ENCODE measurements around the gene ATG4B. TPM values are rescaled to one million over a fixed set of nuclear protein-coding genes. Genes with fewer than 3 reads are reported as not detected.

The ATG4B gene
- total RNA-seq, 1 donor from 2014 or later, result 120 TPM

GRCh38 chr2:241680827-241681599 lies 43.5 kb downstream of the ATG4B start:
- Histone ChIP-seq H3K4me3 (ENCODE audit: low read depth, low read length) (no peak overlapping the region), H3K27me3 (ENCODE audit: control insufficient read depth, insufficient read depth, low read length) (no peaks in the 10 kb centered on the region), H3K36me3 (ENCODE audit: control insufficient read depth, insufficient read depth, low read length) (peaks cover 7% of the 10 kb centered on the region)
- no peak for TF ChIP-seq CTCF (IDR thresholded peaks at IDR 0.05; ENCODE audit: insufficient read depth, low read length, poor library complexity, severe bottlenecking)
- DNase-seq (ENCODE audit: low read depth), result peak; percentile 93

DNA sequence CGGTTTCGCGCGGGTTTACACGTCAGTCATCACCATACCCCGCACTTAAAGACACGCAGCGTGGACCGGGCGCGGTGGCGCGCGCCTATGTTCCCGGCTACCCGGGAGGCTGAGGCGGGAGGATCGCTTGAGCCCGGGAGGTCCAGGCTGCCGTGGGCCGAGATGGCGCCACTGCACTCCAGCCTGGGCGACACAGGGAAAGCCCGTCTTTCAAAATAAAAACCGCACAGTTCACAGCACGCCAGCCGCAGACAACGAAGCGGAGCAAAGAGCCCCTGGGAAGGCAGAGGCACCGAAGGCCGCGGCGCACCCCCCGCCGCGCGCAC lies 48.8 kb downstream of the ATG4B start:
- DNase-seq (ENCODE audit: low read depth), result no peak
- Histone ChIP-seq H3K36me3 (ENCODE audit: control insufficient read depth, insufficient read depth, low read length) (no peaks in the 10 kb centered on the region), H3K4me3 (ENCODE audit: low read depth, low read length) (peak overlapping the region; percentile 70), H3K27me3 (ENCODE audit: control insufficient read depth, insufficient read depth, low read length) (no peaks in the 10 kb centered on the region)
- no peak for TF ChIP-seq CTCF (IDR thresholded peaks at IDR 0.05; ENCODE audit: insufficient read depth, low read length, poor library complexity, severe bottlenecking)

GRCh38 chr2:241686650-241687425 lies 49.3 kb downstream of the ATG4B start, which contains the start of gene DTYMK:
TSS of gene DTYMK (minus strand) at chr2:241686815. CDS start at chr2:241686783, 32 bp downstream.
- DNase-seq (ENCODE audit: low read depth), result peak; percentile 74
- Histone ChIP-seq H3K36me3 (ENCODE audit: control insufficient read depth, insufficient read depth, low read length) (no peaks in the 10 kb centered on the region), H3K27me3 (ENCODE audit: control insufficient read depth, insufficient read depth, low read length) (no peaks in the 10 kb centered on the region), H3K4me3 (ENCODE audit: low read depth, low read length) (peak within 1 kb of the TSS; percentile 70)
- no peak for TF ChIP-seq CTCF (IDR thresholded peaks at IDR 0.05; ENCODE audit: insufficient read depth, low read length, poor library complexity, severe bottlenecking)

DNA sequence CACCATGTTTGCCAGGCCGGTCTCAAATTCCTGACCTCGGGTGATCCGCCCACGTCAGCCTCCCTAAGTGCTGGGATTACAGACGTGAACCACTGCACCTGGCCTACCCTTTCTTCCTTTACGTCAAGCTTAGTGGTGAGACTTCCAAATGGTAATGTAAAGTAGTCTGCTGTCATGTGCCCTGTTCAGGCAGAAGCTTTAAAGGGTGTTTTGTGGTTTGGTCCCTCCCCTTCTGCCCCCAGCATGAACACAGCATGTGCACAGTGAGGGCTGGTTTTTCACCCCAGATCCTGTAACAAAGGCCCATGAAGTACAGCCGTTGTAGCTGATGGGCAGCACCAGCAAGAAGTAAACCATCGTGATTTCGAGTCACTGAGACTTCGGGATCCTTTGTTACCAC lies 51.8 kb downstream of the ATG4B start:
- DNase-seq (ENCODE audit: low read depth), result no peak
- no peak for TF ChIP-seq CTCF (IDR thresholded peaks at IDR 0.05; ENCODE audit: insufficient read depth, low read length, poor library complexity, severe bottlenecking)
- no peak overlapping the region for H3K4me3 ChIP-seq (ENCODE audit: low read depth, low read length)
- no peaks in the 10 kb centered on the region for H3K27me3 ChIP-seq (ENCODE audit: control insufficient read depth, insufficient read depth, low read length)
- H3K36me3 ChIP-seq (ENCODE audit: control insufficient read depth, insufficient read depth, low read length), result no peaks in the 10 kb centered on the region

DNA sequence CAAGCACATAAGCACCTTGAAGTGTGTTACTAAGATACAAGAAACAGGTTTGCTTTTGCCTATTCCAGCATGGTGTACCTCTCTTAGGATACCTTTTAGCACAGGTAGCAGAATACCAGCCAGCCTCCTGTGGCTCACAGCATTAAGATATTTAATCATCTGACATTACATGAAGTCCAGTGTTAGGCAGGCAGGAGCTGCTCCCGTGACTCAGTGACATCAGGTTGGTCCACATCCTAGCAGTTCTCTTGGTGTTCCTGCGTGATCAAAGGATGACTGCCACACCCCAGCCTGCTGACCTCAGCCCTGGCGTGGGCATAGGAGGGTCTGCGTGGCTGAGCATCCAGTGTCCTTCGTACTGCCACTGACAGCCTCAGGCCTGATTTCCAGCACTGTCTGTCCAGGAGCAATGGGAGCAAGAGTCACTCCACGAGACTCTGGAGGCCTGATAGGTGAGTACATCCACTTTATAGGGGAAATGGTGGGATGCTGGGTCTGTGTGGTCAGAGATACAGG lies 52.8 kb downstream of the ATG4B start:
- no peak overlapping the region for H3K4me3 ChIP-seq (ENCODE audit: low read depth, low read length)
- no peak for TF ChIP-seq CTCF (IDR thresholded peaks at IDR 0.05; ENCODE audit: insufficient read depth, low read length, poor library complexity, severe bottlenecking)
- H3K36me3 ChIP-seq (ENCODE audit: control insufficient read depth, insufficient read depth, low read length), result no peaks in the 10 kb centered on the region
- H3K27me3 ChIP-seq (ENCODE audit: control insufficient read depth, insufficient read depth, low read length), result no peaks in the 10 kb centered on the region
- no peak for DNase-seq (ENCODE audit: low read depth)
